Measurements from ENCODE around the gene DPP9.

Gene DPP9

GRCh38 chr19:4710281-4710600 lies 13.4 kb downstream of the DPP9 start:
- TF ChIP-seq YY1 (IDR thresholded peaks at IDR 0.05; ENCODE audit: low read depth) (no peak), ZBTB7A (IDR thresholded peaks at IDR 0.05; ENCODE audit: low read depth) (no peak), EGR1 (IDR thresholded peaks at IDR 0.05) (no peak), RAD21 (IDR thresholded peaks at IDR 0.05; ENCODE audit: low read depth) (no peak), TCF12 (IDR thresholded peaks at IDR 0.05; ENCODE audit: low read depth) (no peak), CREB1 (IDR thresholded peaks at IDR 0.05; ENCODE audit: low read depth) (no peak), EP300 (IDR thresholded peaks at IDR 0.05; ENCODE audit: borderline replicate concordance) (no peak), MAX (IDR thresholded peaks at IDR 0.05) (no peak), CEBPB (IDR thresholded peaks at IDR 0.05) (no peak), FOXM1 (IDR thresholded peaks at IDR 0.05; ENCODE audit: borderline replicate concordance, low read depth) (no peak), TAF1 (IDR thresholded peaks at IDR 0.05; ENCODE audit: low read depth) (no peak)

GRCh38 chr19:4709440-4710280 lies 14.0 kb downstream of the DPP9 start:
- no peak for TF ChIP-seq TEAD4 (IDR thresholded peaks at IDR 0.05)
- no peak for TF ChIP-seq TAF1 (IDR thresholded peaks at IDR 0.05; ENCODE audit: low read depth)
- no peak for TF ChIP-seq CEBPB (IDR thresholded peaks at IDR 0.05)
- TF ChIP-seq NFIC (IDR thresholded peaks at IDR 0.05): no peak
- no peak for TF ChIP-seq EGR1 (IDR thresholded peaks at IDR 0.05)
- TF ChIP-seq EP300 (IDR thresholded peaks at IDR 0.05; ENCODE audit: borderline replicate concordance): no peak
- TF ChIP-seq ZBTB7A (IDR thresholded peaks at IDR 0.05; ENCODE audit: low read depth): no peak
- TF ChIP-seq FOXM1 (IDR thresholded peaks at IDR 0.05; ENCODE audit: borderline replicate concordance, low read depth): no peak
- TF ChIP-seq YY1 (IDR thresholded peaks at IDR 0.05; ENCODE audit: low read depth): no peak
- no peak for TF ChIP-seq RAD21 (IDR thresholded peaks at IDR 0.05; ENCODE audit: low read depth)
- no peak for TF ChIP-seq TCF12 (IDR thresholded peaks at IDR 0.05; ENCODE audit: low read depth)
- no peak for TF ChIP-seq USF1 (IDR thresholded peaks at IDR 0.05)
- TF ChIP-seq MAX (IDR thresholded peaks at IDR 0.05): no peak

GRCh38 chr19:4707956-4708650 lies 15.5 kb downstream of the DPP9 start:
- TF ChIP-seq REST (IDR thresholded peaks at IDR 0.05; ENCODE audit: low read depth): no peak
- no peak for TF ChIP-seq CREB1 (IDR thresholded peaks at IDR 0.05; ENCODE audit: low read depth)
- no peak for TF ChIP-seq EGR1 (IDR thresholded peaks at IDR 0.05)
- TF ChIP-seq TEAD4 (IDR thresholded peaks at IDR 0.05): no peak
- no peak for TF ChIP-seq CEBPB (IDR thresholded peaks at IDR 0.05)
- TF ChIP-seq MAX (IDR thresholded peaks at IDR 0.05): no peak
- no peak for TF ChIP-seq FOXM1 (IDR thresholded peaks at IDR 0.05; ENCODE audit: borderline replicate concordance, low read depth)
- TF ChIP-seq EP300 (IDR thresholded peaks at IDR 0.05; ENCODE audit: borderline replicate concordance): no peak
- TF ChIP-seq YY1 (IDR thresholded peaks at IDR 0.05; ENCODE audit: low read depth): no peak
- TF ChIP-seq ZBTB7A (IDR thresholded peaks at IDR 0.05; ENCODE audit: low read depth): no peak
- TF ChIP-seq USF1 (IDR thresholded peaks at IDR 0.05): no peak

GRCh38 chr19:4707322-4707721 lies 16.3 kb downstream of the DPP9 start:
- TF ChIP-seq REST (IDR thresholded peaks at IDR 0.05; ENCODE audit: low read depth) (no peak), EGR1 (IDR thresholded peaks at IDR 0.05) (no peak), CREB1 (IDR thresholded peaks at IDR 0.05; ENCODE audit: low read depth) (no peak), NFIC (IDR thresholded peaks at IDR 0.05) (no peak), TEAD4 (IDR thresholded peaks at IDR 0.05) (no peak), TCF12 (IDR thresholded peaks at IDR 0.05; ENCODE audit: low read depth) (no peak), RAD21 (IDR thresholded peaks at IDR 0.05; ENCODE audit: low read depth) (no peak), TAF1 (IDR thresholded peaks at IDR 0.05; ENCODE audit: low read depth) (no peak), CEBPB (IDR thresholded peaks at IDR 0.05) (no peak), MAX (IDR thresholded peaks at IDR 0.05) (no peak), FOXM1 (IDR thresholded peaks at IDR 0.05; ENCODE audit: borderline replicate concordance, low read depth) (no peak), ZBTB7A (IDR thresholded peaks at IDR 0.05; ENCODE audit: low read depth) (no peak), YY1 (IDR thresholded peaks at IDR 0.05; ENCODE audit: low read depth) (no peak), EP300 (IDR thresholded peaks at IDR 0.05; ENCODE audit: borderline replicate concordance) (no peak), USF1 (IDR thresholded peaks at IDR 0.05) (no peak)
